GM13977 (cell line): ENCODE measurements around the gene MAP2K6.

Experiments used
- DNase-seq: peaks from one replicate; pipeline ENCODE4 v3.0.0; 2012; ENCODE audit warnings: low spot score
- in situ Hi-C: fragments of 300-500 bp; cut with MboI; formaldehyde crosslinking; loops from one replicate; pipeline ENCODE4 v1.12.0; 2022; ENCODE audit warnings: low sequenced_read_pairs, low pct_unique_long_range_greater_than_20kb, mixed read lengths, inconsistent platforms; ENCODE audit not compliant: unreplicated experiment
- TF ChIP-seq, protein P1 (sequence below): IDR thresholded peaks from 2 replicates; pipeline ENCODE4 v1.5.1; 2012; ENCODE audit warnings: mild to moderate bottlenecking, control low read depth; ENCODE audit not compliant: insufficient read depth; ENCODE audit errors: extremely low read depth, missing control alignments

Gene MAP2K6

GRCh38 chr17:69424287-69425041 is 10.0 kb downstream of the MAP2K6 start:
- in situ Hi-C loops = no loop called here
- no peak for DNase-seq
- TF ChIP-seq, protein P1, sequence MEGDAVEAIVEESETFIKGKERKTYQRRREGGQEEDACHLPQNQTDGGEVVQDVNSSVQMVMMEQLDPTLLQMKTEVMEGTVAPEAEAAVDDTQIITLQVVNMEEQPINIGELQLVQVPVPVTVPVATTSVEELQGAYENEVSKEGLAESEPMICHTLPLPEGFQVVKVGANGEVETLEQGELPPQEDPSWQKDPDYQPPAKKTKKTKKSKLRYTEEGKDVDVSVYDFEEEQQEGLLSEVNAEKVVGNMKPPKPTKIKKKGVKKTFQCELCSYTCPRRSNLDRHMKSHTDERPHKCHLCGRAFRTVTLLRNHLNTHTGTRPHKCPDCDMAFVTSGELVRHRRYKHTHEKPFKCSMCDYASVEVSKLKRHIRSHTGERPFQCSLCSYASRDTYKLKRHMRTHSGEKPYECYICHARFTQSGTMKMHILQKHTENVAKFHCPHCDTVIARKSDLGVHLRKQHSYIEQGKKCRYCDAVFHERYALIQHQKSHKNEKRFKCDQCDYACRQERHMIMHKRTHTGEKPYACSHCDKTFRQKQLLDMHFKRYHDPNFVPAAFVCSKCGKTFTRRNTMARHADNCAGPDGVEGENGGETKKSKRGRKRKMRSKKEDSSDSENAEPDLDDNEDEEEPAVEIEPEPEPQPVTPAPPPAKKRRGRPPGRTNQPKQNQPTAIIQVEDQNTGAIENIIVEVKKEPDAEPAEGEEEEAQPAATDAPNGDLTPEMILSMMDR = no peak

GRCh38 chr17:69425978-69426377 is 11.5 kb downstream of the MAP2K6 start:
- no peak for DNase-seq
- TF ChIP-seq, protein P1 = no peak
- in situ Hi-C loops = no loop called here

- TF ChIP-seq, protein P1 = no peak
- DNase-seq = no peak
- in situ Hi-C loops = no loop called here
These were observed 13.1 kb downstream of the MAP2K6 start for GRCh38 chr17:69427486-69428197.

GRCh38 chr17:69428252-69428980 is 13.9 kb downstream of the MAP2K6 start:
- TF ChIP-seq, protein P1 = no peak
- no peak for DNase-seq
- in situ Hi-C loops = no loop called here

DNA sequence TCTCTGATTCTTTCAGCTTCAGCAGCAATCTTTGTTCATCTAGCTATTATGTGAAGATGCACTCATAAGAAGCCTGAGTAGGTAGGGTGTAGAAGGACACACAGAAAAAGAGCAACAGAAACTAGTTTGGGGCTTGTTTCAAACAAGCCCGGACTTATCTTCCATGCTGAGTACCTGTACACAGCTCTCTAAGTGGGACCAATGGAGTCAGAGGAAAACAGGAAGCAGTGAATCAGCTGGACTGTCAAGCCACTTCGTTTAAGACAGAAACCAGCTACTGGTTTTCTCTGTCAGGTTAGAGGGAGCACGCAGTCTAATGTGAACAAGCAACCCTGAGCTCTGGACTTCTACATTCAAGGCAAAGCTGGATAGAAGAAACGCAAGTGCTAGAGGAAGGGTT is 16.0 kb downstream of the MAP2K6 start:
- no peak for DNase-seq
- TF ChIP-seq, protein P1 = no peak
- in situ Hi-C loops = no loop called here

- TF ChIP-seq, protein P1 = no peak
- no peak for DNase-seq
- in situ Hi-C loops = no loop called here
These were observed 17.3 kb downstream of the MAP2K6 start for GRCh38 chr17:69431835-69432234.
